ENCODE measurements around the gene SLC9A5. TPM values are rescaled to one million over a fixed set of nuclear protein-coding genes. Genes with fewer than 3 reads are reported as not detected.

The SLC9A5 gene
- total RNA-seq, 1 donor from 2014 or later, result 1.2 TPM

- no peak for DNase-seq
These were observed 34.5 kb downstream of the SLC9A5 start for GRCh38 chr16:67283039-67283825.

GRCh38 chr16:67283826-67284555 lies 35.2 kb downstream of the SLC9A5 start:
- no peak for DNase-seq

DNA sequence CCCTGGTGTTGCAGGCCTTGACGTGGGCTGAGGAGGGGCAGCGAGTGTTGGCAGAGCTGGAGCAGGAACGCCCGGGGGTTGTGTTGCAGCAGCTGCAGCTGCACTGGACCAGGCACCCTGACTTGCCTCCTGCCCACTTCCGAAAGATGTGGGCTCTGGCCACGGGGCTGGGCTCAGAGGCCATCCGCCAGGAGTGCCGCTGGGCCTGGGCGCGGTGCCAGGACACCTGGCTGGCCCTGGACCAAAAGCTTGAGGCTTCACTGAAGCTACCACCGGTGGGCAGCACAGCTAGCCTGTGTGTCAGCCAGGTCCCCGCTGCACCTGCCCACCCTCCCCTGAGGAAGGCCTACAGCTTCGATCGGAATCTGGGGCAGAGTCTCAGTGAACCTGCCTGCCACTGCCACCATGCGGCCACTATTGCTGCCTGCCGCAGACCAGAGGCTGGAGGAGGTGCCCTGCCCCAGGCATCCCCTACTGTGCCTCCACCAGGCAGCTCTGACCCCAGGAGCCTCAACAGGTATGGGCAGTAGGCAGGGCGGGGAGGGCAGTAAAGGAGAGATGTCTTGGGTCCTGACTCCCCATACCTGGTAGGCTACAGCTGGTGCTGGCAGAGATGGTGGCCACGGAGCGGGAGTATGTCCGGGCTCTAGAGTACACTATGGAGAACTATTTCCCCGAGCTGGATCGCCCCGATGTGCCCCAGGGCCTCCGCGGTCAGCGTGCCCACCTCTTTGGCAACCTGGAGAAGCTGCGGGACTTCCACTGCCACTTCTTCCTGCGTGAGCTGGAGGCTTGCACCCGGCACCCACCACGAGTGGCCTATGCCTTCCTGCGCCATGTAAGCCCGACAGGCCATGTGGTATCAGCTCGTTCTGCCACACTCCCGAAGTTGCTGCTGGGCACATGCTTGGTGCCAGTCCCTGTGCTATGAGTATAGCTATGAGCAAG lies 36.2 kb downstream of the SLC9A5 start:
- peak; percentile 63 for DNase-seq

GRCh38 chr16:67286441-67287235 lies 37.9 kb downstream of the SLC9A5 start:
- DNase-seq, result no peak

DNA sequence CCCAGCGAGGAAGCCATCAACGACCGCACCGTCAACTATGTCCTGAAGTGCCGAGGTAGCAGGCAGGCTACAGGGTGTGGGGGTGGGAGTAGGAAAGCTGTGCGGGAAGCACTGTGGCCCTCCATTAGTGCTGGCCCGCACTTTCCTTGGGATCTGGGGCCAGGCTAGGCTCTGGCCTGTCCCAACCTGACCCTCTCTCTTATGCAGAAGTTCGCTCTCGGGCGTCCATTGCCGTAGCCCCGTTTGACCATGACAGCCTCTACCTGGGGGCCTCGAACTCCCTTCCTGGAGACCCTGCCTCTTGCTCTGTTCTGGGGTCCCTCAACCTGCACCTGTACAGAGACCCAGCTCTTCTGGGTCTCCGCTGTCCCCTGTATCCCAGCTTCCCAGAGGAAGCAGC lies 39.2 kb downstream of the SLC9A5 start:
- no peak for DNase-seq

DNA sequence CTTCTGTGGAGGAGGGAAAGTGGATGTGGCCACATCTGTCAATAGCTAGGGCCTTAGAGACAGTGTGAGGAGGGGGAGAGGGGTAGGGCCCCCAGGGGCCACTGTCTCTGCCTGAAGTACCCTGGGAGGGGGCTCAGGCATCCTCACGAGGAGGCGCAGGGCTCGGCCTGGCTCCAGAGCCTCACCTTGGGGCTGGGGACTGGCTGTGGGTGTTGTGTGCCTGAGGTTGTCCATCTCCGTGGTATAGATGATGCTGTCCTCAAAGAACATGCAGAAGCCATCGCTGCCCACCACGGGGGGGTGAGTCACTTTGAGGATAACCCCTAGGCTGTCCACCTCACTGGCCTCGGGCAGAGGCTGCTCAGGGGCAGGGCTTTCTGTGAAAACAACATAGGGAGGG lies 42.7 kb downstream of the SLC9A5 start:
- no peak for DNase-seq

DNA sequence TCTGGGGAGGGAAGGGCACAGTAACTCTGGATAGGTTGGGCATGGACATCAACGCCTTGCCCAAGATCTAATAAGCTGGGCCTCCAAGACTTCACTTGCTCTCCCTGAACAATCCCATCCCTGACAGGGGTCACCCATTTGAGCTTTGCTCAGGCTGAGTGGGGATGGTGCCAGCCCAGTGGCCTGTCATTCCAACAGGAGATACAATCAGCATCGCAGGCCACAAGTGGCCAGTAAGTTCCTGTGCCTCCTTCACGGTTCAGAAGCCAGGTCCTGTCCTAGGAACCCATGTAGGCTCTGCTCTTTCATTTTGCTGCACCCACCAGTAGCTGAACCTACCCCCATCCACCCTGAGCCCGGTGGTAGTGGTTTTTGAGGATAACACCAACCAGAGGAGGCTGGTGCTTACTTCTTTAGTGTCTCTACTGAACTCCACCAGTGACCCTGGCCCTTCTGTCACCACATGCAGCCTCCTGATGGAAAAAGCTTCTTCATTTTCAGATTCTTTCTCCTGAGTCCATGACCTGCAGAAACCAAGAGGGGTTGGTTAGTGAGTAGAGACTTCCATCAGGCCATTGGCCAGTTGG lies 45.5 kb downstream of the SLC9A5 start:
- DNase-seq, result no peak

- no peak for DNase-seq
These were observed 46.2 kb downstream of the SLC9A5 start for GRCh38 chr16:67294938-67295361.

DNA sequence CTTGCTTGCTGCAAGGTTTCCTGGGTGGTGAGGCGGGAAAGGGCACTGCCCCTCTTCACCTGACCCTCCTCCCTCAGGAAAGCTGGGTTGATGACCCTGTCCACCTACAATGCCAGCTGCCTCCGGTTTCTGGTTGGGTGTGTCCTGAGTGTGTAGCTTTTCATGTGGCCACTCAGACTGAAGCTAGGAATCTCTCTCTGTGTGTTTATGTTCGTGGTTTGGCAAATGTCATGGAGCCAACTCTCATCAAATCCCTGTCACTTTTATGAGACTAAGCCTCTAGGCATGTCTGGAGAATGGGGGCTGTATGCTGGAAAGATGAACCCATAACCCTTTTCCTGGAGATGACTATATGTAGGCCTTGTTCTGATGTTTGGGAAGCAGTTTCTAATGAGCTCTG lies 47.6 kb downstream of the SLC9A5 start:
- DNase-seq, result no peak

DNA sequence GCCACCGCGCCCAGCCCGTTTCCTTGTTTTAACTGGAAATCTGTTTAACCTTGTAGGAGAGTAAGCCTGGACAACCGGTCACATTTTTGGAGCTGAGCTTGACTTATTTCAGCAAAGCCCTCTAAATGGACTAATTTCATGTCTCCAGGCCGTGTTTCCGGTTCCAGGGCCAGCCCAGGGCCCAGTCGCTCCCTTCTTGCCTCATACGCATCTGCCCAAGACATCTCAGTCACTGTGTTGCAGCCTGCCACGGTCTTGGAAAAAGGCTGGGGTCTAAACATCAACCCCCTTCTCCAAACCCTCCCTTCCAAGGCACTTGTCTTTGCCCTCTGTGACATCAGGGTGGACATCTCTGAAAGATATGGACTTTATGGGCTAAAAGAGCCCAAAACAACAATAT lies 49.5 kb downstream of the SLC9A5 start:
- DNase-seq, result no peak

DNA sequence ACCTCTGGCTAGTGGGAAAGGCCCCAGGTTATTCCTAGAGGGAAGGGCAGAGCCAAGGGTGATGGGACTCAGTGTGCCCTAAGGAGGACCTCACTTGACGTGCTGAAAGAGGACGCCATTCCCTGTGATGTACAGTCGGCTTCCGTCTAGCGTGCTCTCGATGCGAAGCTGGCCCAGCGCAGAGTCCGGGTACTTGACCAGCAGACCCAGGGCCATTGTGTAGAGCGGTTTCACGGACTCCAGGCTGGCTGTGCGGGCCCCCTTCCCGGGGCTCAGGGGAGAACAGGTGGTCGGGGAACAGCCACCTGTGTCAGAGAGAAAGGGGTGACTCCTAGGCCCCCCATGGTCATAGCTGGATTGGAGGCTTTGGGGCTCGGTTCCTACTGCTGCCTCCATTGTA lies 50.5 kb downstream of the SLC9A5 start:
- no peak for DNase-seq

DNA sequence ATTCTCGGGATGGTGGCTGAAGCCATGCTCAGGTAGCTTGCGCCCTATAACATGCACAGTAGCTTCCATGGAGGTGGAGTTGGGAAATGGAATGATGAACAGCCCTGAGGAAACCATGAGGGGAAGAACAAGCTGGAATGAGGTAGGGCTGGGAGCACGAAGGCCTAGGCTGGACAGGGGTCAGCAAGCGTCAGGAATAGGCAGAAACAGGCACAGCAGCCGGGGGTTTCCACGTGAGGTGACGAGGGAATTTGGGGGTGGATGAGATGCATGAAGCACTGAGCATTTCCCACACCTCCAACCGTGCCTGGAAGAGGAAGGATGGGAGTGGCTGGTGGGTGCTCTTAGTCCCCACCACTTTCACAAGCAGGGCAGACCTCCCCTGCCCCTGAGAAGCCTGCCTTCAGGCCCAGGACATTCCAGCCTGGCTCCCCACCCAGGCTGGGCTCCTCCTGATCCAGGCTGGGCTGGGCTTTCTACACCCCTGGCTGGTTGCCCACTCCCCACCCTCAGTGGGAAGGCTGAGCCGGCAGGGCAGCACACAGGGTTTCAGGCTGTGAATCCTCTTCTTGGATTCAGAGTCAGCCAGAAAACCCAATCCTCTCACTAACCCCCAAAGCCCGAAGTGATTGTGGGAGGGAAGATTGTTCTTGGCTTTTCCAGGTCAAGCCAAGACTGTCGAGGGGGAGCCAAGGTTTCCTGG lies 52.5 kb downstream of the SLC9A5 start:
- DNase-seq, result no peak

DNA sequence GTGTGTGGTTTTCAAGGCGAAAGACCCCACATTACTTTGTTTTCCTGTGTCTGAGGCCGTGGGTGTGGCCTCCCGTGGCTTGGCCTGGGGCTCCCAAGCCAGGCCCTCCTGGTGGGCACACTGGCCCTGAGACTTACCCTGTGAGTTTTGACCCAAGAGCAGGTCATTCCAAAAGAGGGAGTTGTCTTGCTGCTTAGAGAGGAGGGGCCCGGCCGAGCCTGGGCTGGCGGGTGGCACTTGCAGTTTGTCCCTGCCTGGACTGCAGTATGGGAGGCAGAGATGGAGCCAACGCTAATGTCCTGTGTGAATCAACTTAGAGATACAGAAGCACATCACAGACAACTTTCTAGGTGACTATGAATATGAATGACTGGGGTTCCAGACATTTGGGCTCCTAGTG lies 53.3 kb downstream of the SLC9A5 start:
- DNase-seq, result no peak

GRCh38 chr16:67302970-67303369 lies 54.2 kb downstream of the SLC9A5 start:
- no peak for DNase-seq

DNA sequence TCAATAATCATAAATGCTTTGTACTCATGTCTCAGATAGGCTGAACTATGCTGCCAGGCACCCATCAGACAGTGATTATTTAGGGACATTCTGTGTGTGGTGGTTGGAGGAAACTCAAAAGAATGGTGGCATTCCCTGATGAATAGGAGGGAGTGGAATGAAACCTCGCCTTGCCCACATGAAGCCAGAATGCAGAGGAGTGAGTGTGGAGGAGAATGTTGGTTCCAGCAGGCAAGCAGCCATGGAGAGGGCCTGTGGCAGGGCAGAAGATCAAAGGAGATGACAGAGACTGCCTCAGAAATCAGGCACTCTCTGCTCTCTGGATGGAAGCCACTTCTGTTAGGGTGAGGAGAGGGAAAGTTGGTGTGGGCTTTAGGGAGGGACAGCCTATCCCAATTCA lies 55.2 kb downstream of the SLC9A5 start:
- DNase-seq, result no peak

- DNase-seq, result no peak
These were observed 56.7 kb downstream of the SLC9A5 start for GRCh38 chr16:67305216-67306071.

- no peak for DNase-seq
These were observed 61.8 kb downstream of the SLC9A5 start for GRCh38 chr16:67310561-67310960.

GRCh38 chr16:67311607-67312488 lies 63.1 kb downstream of the SLC9A5 start:
- peak; percentile 94 for DNase-seq

- DNase-seq, result no peak
These were observed 63.9 kb downstream of the SLC9A5 start for GRCh38 chr16:67312719-67313118.
